ENCODE data around the gene ADSL. TPM values are rescaled to one million over a fixed set of nuclear protein-coding genes. Genes with fewer than 3 reads are reported as not detected.

ADSL gene
- total and polyA plus RNA-seq, 2 donors (not counting 1 experiment from before 2014, with no cell fraction given): 67.0 to 89.8 TPM

GRCh38 chr22:40421082-40421350, 74.7 kb downstream of the ADSL start:
- Histone ChIP-seq H2AFZ (ENCODE audit: low read length) (no peak overlapping the region), H3K9ac (ENCODE audit: insufficient read depth, low read length) (no peak overlapping the region), H4K20me1 (ENCODE audit: control insufficient read depth, extremely low read depth, insufficient read depth, low read length) (no peaks in the 10 kb centered on the region), H3K27ac (ENCODE audit: insufficient read depth, low read length) (no peak overlapping the region), H3K4me1 (ENCODE audit: control insufficient read depth, extremely low read depth, insufficient read depth, low read length) (no peaks in the 10 kb centered on the region), H3K4me2 (ENCODE audit: extremely low read depth, insufficient read depth, low read length) (no peak overlapping the region), H3K27me3 (ENCODE audit: control insufficient read depth, insufficient read depth, low read length) (no peaks in the 10 kb centered on the region), H3K36me3 (ENCODE audit: control insufficient read depth, insufficient read depth, low read length) (peaks cover 41% of the 10 kb centered on the region), H3K79me2 (ENCODE audit: control insufficient read depth, insufficient read depth, low read length) (no peaks in the 10 kb centered on the region), H3K9me3 (ENCODE audit: control insufficient read depth, insufficient read depth, low read depth, low read length) (no peaks in the 10 kb centered on the region), H3K4me3 (replicated peaks in 1 of 4; ENCODE audit: control extremely low read depth in 1 of 4, insufficient read depth in 1 of 4, low read depth in 3 of 4, low read length in 4 of 4) (no peak overlapping the region)
- no peak for TF ChIP-seq CTCF (conservative IDR thresholded peaks at IDR 0.05 in 1 of 2, IDR thresholded peaks at IDR 0.05 in 1 of 2; ENCODE audit: low read depth in 1 of 2, low read length in 2 of 2)
- no peak for TF ChIP-seq EZH2 (IDR thresholded peaks at IDR 0.05; ENCODE audit: low read length, missing control alignments)
- DNase-seq (ENCODE audit: low read depth in 2 of 2): no peak

GRCh38 chr22:40421941-40422340, 75.6 kb downstream of the ADSL start:
- Histone ChIP-seq H3K79me2 (ENCODE audit: control insufficient read depth, insufficient read depth, low read length) (no peaks in the 10 kb centered on the region), H3K4me2 (ENCODE audit: extremely low read depth, insufficient read depth, low read length) (no peak overlapping the region), H3K4me3 (replicated peaks in 1 of 4; ENCODE audit: control extremely low read depth in 1 of 4, insufficient read depth in 1 of 4, low read depth in 3 of 4, low read length in 4 of 4) (no peak overlapping the region), H4K20me1 (ENCODE audit: control insufficient read depth, extremely low read depth, insufficient read depth, low read length) (no peaks in the 10 kb centered on the region), H3K27me3 (ENCODE audit: control insufficient read depth, insufficient read depth, low read length) (no peaks in the 10 kb centered on the region), H3K9me3 (ENCODE audit: control insufficient read depth, insufficient read depth, low read depth, low read length) (no peaks in the 10 kb centered on the region), H3K27ac (ENCODE audit: insufficient read depth, low read length) (no peak overlapping the region), H3K36me3 (ENCODE audit: control insufficient read depth, insufficient read depth, low read length) (peaks cover 44% of the 10 kb centered on the region), H2AFZ (ENCODE audit: low read length) (no peak overlapping the region), H3K4me1 (ENCODE audit: control insufficient read depth, extremely low read depth, insufficient read depth, low read length) (no peaks in the 10 kb centered on the region), H3K9ac (ENCODE audit: insufficient read depth, low read length) (no peak overlapping the region)
- no peak for TF ChIP-seq EZH2 (IDR thresholded peaks at IDR 0.05; ENCODE audit: low read length, missing control alignments)
- TF ChIP-seq CTCF (conservative IDR thresholded peaks at IDR 0.05 in 1 of 2, IDR thresholded peaks at IDR 0.05 in 1 of 2; ENCODE audit: low read depth in 1 of 2, low read length in 2 of 2): no peak
- DNase-seq (ENCODE audit: low read depth in 2 of 2): no peak

- H4K20me1 ChIP-seq (ENCODE audit: control insufficient read depth, extremely low read depth, insufficient read depth, low read length): no peaks in the 10 kb centered on the region
- no peak overlapping the region for H3K9ac ChIP-seq (ENCODE audit: insufficient read depth, low read length)
- H3K79me2 ChIP-seq (ENCODE audit: control insufficient read depth, insufficient read depth, low read length): no peaks in the 10 kb centered on the region
- DNase-seq (ENCODE audit: low read depth in 2 of 2): no peak
- no peak overlapping the region for H3K4me2 ChIP-seq (ENCODE audit: extremely low read depth, insufficient read depth, low read length)
- no peak overlapping the region for H3K27ac ChIP-seq (ENCODE audit: insufficient read depth, low read length)
- H3K4me3 ChIP-seq (replicated peaks in 1 of 4; ENCODE audit: control extremely low read depth in 1 of 4, insufficient read depth in 1 of 4, low read depth in 3 of 4, low read length in 4 of 4): no peak overlapping the region
- no peaks in the 10 kb centered on the region for H3K27me3 ChIP-seq (ENCODE audit: control insufficient read depth, insufficient read depth, low read length)
- H3K36me3 ChIP-seq (ENCODE audit: control insufficient read depth, insufficient read depth, low read length): peaks cover 40% of the 10 kb centered on the region
- H3K4me1 ChIP-seq (ENCODE audit: control insufficient read depth, extremely low read depth, insufficient read depth, low read length): no peaks in the 10 kb centered on the region
- no peaks in the 10 kb centered on the region for H3K9me3 ChIP-seq (ENCODE audit: control insufficient read depth, insufficient read depth, low read depth, low read length)
- H2AFZ ChIP-seq (ENCODE audit: low read length): no peak overlapping the region
- TF ChIP-seq CTCF (conservative IDR thresholded peaks at IDR 0.05 in 1 of 2, IDR thresholded peaks at IDR 0.05 in 1 of 2; ENCODE audit: low read depth in 1 of 2, low read length in 2 of 2): no peak
- no peak for TF ChIP-seq EZH2 (IDR thresholded peaks at IDR 0.05; ENCODE audit: low read length, missing control alignments)
Observed at GRCh38 chr22:40422558-40423309, 76.4 kb downstream of the ADSL start.

Measured in fibroblast of lung (primary cell).